ENCODE results near the gene PLK1. TPM values are rescaled to one million over a fixed set of nuclear protein-coding genes. Genes with fewer than 3 reads are reported as not detected.

The PLK1 gene
- total and polyA plus RNA-seq, 7 donors = 0.43 to 0.98 (median 0.73) TPM

- no peak for ATAC-seq
These were observed 10.5 kb upstream of the PLK1 start for GRCh38 chr16:23668225-23668624.

GRCh38 chr16:23668873-23669272 lies 9.8 kb upstream of the PLK1 start:
- DNase-seq (no peak), ATAC-seq (no peak)
- WGBS, 3 donors = 64 to 82% (median 77%) methylated on average over 4 of the region's 4 CpGs
- TF ChIP-seq CTCF (IDR thresholded peaks at IDR 0.05) = no peak
- no peaks in the 10 kb centered on the region for H3K27me3 ChIP-seq (ENCODE audit: insufficient read depth in 3 of 3, low read length in 2 of 3)
- H3K4me3 ChIP-seq = no peak overlapping the region
- H3K27ac ChIP-seq = no peak overlapping the region
- H3K36me3 ChIP-seq (ENCODE audit: insufficient read depth in 1 of 2, low read depth in 1 of 2) = peaks cover 15 to 86% of the 10 kb centered on the region in 2 donors
- H3K9me3 ChIP-seq = no peaks in the 10 kb centered on the region
- intact Hi-C loops (cut with DNase I) = no loop called here
- H3K4me1 ChIP-seq = peaks cover 11% of the 10 kb centered on the region

More at GRCh38 chr16:23668225-23668624, 10.5 kb upstream of the PLK1 start:
- H3K4me1 ChIP-seq = peaks cover 11% of the 10 kb centered on the region
- intact Hi-C loops (cut with DNase I) = no loop called here
- TF ChIP-seq CTCF (IDR thresholded peaks at IDR 0.05) = no peak
- H3K36me3 ChIP-seq (ENCODE audit: insufficient read depth in 1 of 2, low read depth in 1 of 2) = peaks cover 15 to 88% of the 10 kb centered on the region in 2 donors
- H3K27me3 ChIP-seq (ENCODE audit: insufficient read depth in 3 of 3, low read length in 2 of 3) = no peaks in the 10 kb centered on the region
- H3K27ac ChIP-seq = no peak overlapping the region
- H3K4me3 ChIP-seq = no peak overlapping the region
- no peaks in the 10 kb centered on the region for H3K9me3 ChIP-seq
- WGBS, 3 donors = 87 to 97% (median 94%) methylated on average over 1 of the region's 1 CpG
- no peak for DNase-seq

GRCh38 chr16:23670137-23670776 lies 8.4 kb upstream of the PLK1 start:
- H3K9me3 ChIP-seq = no peaks in the 10 kb centered on the region
- 32 to 47% (median 40%) methylated on average over 4 of the region's 4 CpGs for WGBS, 3 donors
- no peak overlapping the region for H3K4me3 ChIP-seq
- H3K27me3 ChIP-seq (ENCODE audit: insufficient read depth in 3 of 3, low read length in 2 of 3) = no peaks in the 10 kb centered on the region
- no peak for TF ChIP-seq CTCF (IDR thresholded peaks at IDR 0.05)
- H3K4me1 ChIP-seq = peaks cover 11% of the 10 kb centered on the region
- peak; percentile 70 to 95 (median 79) for ATAC-seq
- intact Hi-C loops (cut with DNase I) = loop anchor here in 1 of 2 donors (10.0 kb wide), 1 partner anchor 365 kb away; no protein-coding TSS in a partner anchor
- peak in 1 of 2 donors; percentile 73 for DNase-seq
- H3K27ac ChIP-seq = peak overlapping the region; percentile 27
- peaks cover 12 to 81% of the 10 kb centered on the region in 2 donors for H3K36me3 ChIP-seq (ENCODE audit: insufficient read depth in 1 of 2, low read depth in 1 of 2)

- DNase-seq (no peak), ATAC-seq (no peak)
- H3K27me3 ChIP-seq (ENCODE audit: insufficient read depth in 3 of 3, low read length in 2 of 3) = no peaks in the 10 kb centered on the region
- intact Hi-C loops (cut with DNase I) = loop anchor here in 1 of 2 donors (10.0 kb wide), 1 partner anchor 361 kb away; no protein-coding TSS in a partner anchor
- H3K4me3 ChIP-seq = no peak overlapping the region
- WGBS, 3 donors = 45 to 56% (median 48%) methylated on average over 8 of the region's 8 CpGs
- H3K4me1 ChIP-seq = peaks cover 15% of the 10 kb centered on the region
- no peak overlapping the region for H3K27ac ChIP-seq
- no peak for TF ChIP-seq CTCF (IDR thresholded peaks at IDR 0.05)
- no peaks in the 10 kb centered on the region for H3K9me3 ChIP-seq
- H3K36me3 ChIP-seq (ENCODE audit: insufficient read depth in 1 of 2, low read depth in 1 of 2) = peaks cover 2 to 43% of the 10 kb centered on the region in 2 donors
These were observed 4.6 kb upstream of the PLK1 start for GRCh38 chr16:23673971-23674614.

Measured in psoas muscle (tissue), 8 donors.